HG03378 (cell line): Measurements from ENCODE around the gene RABEP1.

ENCODE experiments used
- ATAC-seq: cut with Tn5 transposase; IDR thresholded peaks from one replicate; pipeline ENCODE4 v1.9.1; 2021; ENCODE audit warnings: mild to moderate bottlenecking, moderate library complexity; ENCODE audit not compliant: unreplicated experiment

Gene RABEP1

GRCh38 chr17:5264893-5265292 is 17.2 kb upstream of the RABEP1 start:
- ATAC-seq: no peak

- no peak for ATAC-seq
Measured at GRCh38 chr17:5269241-5269960, 12.7 kb upstream of the RABEP1 start.

- no peak for ATAC-seq
Measured at GRCh38 chr17:5272322-5272721, 9.8 kb upstream of the RABEP1 start.

- ATAC-seq: no peak
Measured at GRCh38 chr17:5282642-5283217, 646 bp downstream of the RABEP1 start.

- no peak for ATAC-seq
Measured at GRCh38 chr17:5283571-5284315, 1.7 kb downstream of the RABEP1 start.

GRCh38 chr17:5284681-5285080 is 2.6 kb downstream of the RABEP1 start:
- no peak for ATAC-seq

GRCh38 chr17:5286846-5287245 is 4.8 kb downstream of the RABEP1 start:
- ATAC-seq: no peak

- ATAC-seq: no peak
Measured at GRCh38 chr17:5291683-5292350, 9.7 kb downstream of the RABEP1 start.

- ATAC-seq: no peak
Measured at GRCh38 chr17:5297245-5297644, 15.2 kb downstream of the RABEP1 start.

GRCh38 chr17:5299383-5299782 is 17.3 kb downstream of the RABEP1 start:
- no peak for ATAC-seq

GRCh38 chr17:5304636-5305035 is 22.6 kb downstream of the RABEP1 start:
- no peak for ATAC-seq

- ATAC-seq: no peak
Measured at GRCh38 chr17:5309851-5310250, 27.8 kb downstream of the RABEP1 start.

- ATAC-seq: no peak
Measured at GRCh38 chr17:5325851-5326250, 43.8 kb downstream of the RABEP1 start.

- no peak for ATAC-seq
Measured at GRCh38 chr17:5329784-5330557, 47.9 kb downstream of the RABEP1 start.

GRCh38 chr17:5330981-5331380 is 48.9 kb downstream of the RABEP1 start:
- no peak for ATAC-seq

GRCh38 chr17:5331506-5331905 is 49.4 kb downstream of the RABEP1 start:
- ATAC-seq: no peak

- no peak for ATAC-seq
Measured at GRCh38 chr17:5344914-5345313, 62.8 kb downstream of the RABEP1 start.

GRCh38 chr17:5352681-5353289 is 70.7 kb downstream of the RABEP1 start:
- no peak for ATAC-seq

GRCh38 chr17:5354310-5354709 is 72.2 kb downstream of the RABEP1 start:
- no peak for ATAC-seq

- no peak for ATAC-seq
Measured at GRCh38 chr17:5354886-5355415, 72.9 kb downstream of the RABEP1 start.
